Measurements from ENCODE around the gene KDM4E.
"Not testable (repeated sequence)": the region's sequence is repeated elsewhere in the genome, so short reads cannot be mapped to it uniquely, and the experiment has no call there.

Gene KDM4E

GRCh38 chr11:95003716-95004115 lies 21.3 kb upstream of the KDM4E start:
- DNase-seq (ENCODE audit: low read depth) = no peak
- no peak for TF ChIP-seq CTCF (conservative IDR thresholded peaks at IDR 0.05; ENCODE audit: control insufficient read depth, insufficient read depth, low read depth, low read length)
- no peak overlapping the region for H3K4me3 ChIP-seq (ENCODE audit: control insufficient read depth, low read depth, low read length)

- H3K4me3 ChIP-seq (ENCODE audit: control insufficient read depth, low read depth, low read length) = no peak overlapping the region
- no peak for DNase-seq (ENCODE audit: low read depth)
- TF ChIP-seq CTCF (conservative IDR thresholded peaks at IDR 0.05; ENCODE audit: control insufficient read depth, insufficient read depth, low read depth, low read length) = no peak
Observed at GRCh38 chr11:95005642-95006041, 19.4 kb upstream of the KDM4E start.

- DNase-seq (ENCODE audit: low read depth) = no peak
- no peak overlapping the region for H3K4me3 ChIP-seq (ENCODE audit: control insufficient read depth, low read depth, low read length)
- TF ChIP-seq CTCF (conservative IDR thresholded peaks at IDR 0.05; ENCODE audit: control insufficient read depth, insufficient read depth, low read depth, low read length) = no peak
Observed at GRCh38 chr11:95011376-95011775, 13.7 kb upstream of the KDM4E start.

- no peak for TF ChIP-seq CTCF (conservative IDR thresholded peaks at IDR 0.05; ENCODE audit: control insufficient read depth, insufficient read depth, low read depth, low read length)
- no peak for DNase-seq (ENCODE audit: low read depth)
- no peak overlapping the region for H3K4me3 ChIP-seq (ENCODE audit: control insufficient read depth, low read depth, low read length)
Observed at GRCh38 chr11:95014184-95014821, 10.8 kb upstream of the KDM4E start.

GRCh38 chr11:95016139-95016538 lies 8.9 kb upstream of the KDM4E start:
- H3K4me3 ChIP-seq (ENCODE audit: control insufficient read depth, low read depth, low read length) = no peak overlapping the region
- DNase-seq (ENCODE audit: low read depth) = no peak
- TF ChIP-seq CTCF (conservative IDR thresholded peaks at IDR 0.05; ENCODE audit: control insufficient read depth, insufficient read depth, low read depth, low read length) = no peak

GRCh38 chr11:95021468-95021867 lies 3.6 kb upstream of the KDM4E start:
- not testable (repeated sequence) for DNase-seq (ENCODE audit: low read depth); H3K4me3 ChIP-seq (ENCODE audit: control insufficient read depth, low read depth, low read length)

- not testable (repeated sequence) for DNase-seq (ENCODE audit: low read depth); H3K4me3 ChIP-seq (ENCODE audit: control insufficient read depth, low read depth, low read length)
Observed at GRCh38 chr11:95025594-95025993, 536 bp downstream of the KDM4E start.

GRCh38 chr11:95028357-95028756 lies 3.3 kb downstream of the KDM4E start:
- H3K4me3 ChIP-seq (ENCODE audit: control insufficient read depth, low read depth, low read length) = no peak overlapping the region
- DNase-seq (ENCODE audit: low read depth) = no peak
- TF ChIP-seq CTCF (conservative IDR thresholded peaks at IDR 0.05; ENCODE audit: control insufficient read depth, insufficient read depth, low read depth, low read length) = no peak

Data from fibroblast of mammary gland (primary cell).